OCI-M1 (cell line): ENCODE data around the gene S1PR1.
"Not testable (repeated sequence)": the region's sequence is repeated elsewhere in the genome, so short reads cannot be mapped to it uniquely, and the experiment has no call there.

Experiments used
- DNase-seq: peaks from one replicate; lab custom pipeline; 2025; lab: John Stamatoyannopoulos, UW

The S1PR1 gene

GRCh38 chr1:101219924-101220870 lies 16.6 kb upstream of the S1PR1 start:
- no peak for DNase-seq

GRCh38 chr1:101220906-101221305 lies 15.9 kb upstream of the S1PR1 start:
- peak; percentile 27 for DNase-seq

GRCh38 chr1:101221945-101222429 lies 14.8 kb upstream of the S1PR1 start:
- DNase-seq: no peak

GRCh38 chr1:101227837-101228236 lies 9.0 kb upstream of the S1PR1 start:
- DNase-seq: no peak

GRCh38 chr1:101228424-101229134 lies 8.2 kb upstream of the S1PR1 start:
- DNase-seq: no peak

- DNase-seq: not testable (repeated sequence)
Observed at GRCh38 chr1:101232182-101232581, 4.6 kb upstream of the S1PR1 start.

- no peak for DNase-seq
Observed at GRCh38 chr1:101233495-101233894, 3.3 kb upstream of the S1PR1 start.

GRCh38 chr1:101235216-101235695 lies 1.6 kb upstream of the S1PR1 start:
- no peak for DNase-seq

GRCh38 chr1:101235696-101236515 lies 913 bp upstream of the S1PR1 start:
- DNase-seq: no peak

GRCh38 chr1:101237229-101237837 lies 514 bp downstream of the S1PR1 start:
- DNase-seq: peak; percentile 41

- DNase-seq: no peak
Observed at GRCh38 chr1:101238031-101238628, 1.3 kb downstream of the S1PR1 start.

- peak; percentile 89 for DNase-seq
Observed at GRCh38 chr1:101238681-101239094, 1.9 kb downstream of the S1PR1 start.

GRCh38 chr1:101239095-101240040 lies 2.5 kb downstream of the S1PR1 start:
- DNase-seq: no peak

GRCh38 chr1:101240041-101240430 lies 3.2 kb downstream of the S1PR1 start:
- DNase-seq: no peak

- DNase-seq: peak; percentile 21
Observed at GRCh38 chr1:101241485-101242225, 4.8 kb downstream of the S1PR1 start.

GRCh38 chr1:101242324-101243050 lies 5.7 kb downstream of the S1PR1 start:
- DNase-seq: no peak

GRCh38 chr1:101243751-101244150 lies 6.9 kb downstream of the S1PR1 start:
- no peak for DNase-seq

- DNase-seq: no peak
Observed at GRCh38 chr1:101244842-101245241, 8.0 kb downstream of the S1PR1 start.
